ENCODE data around the gene PLA2G2C.
"Not testable (repeated sequence)": the region's sequence is repeated elsewhere in the genome, so short reads cannot be mapped to it uniquely, and the experiment has no call there.

The PLA2G2C gene, protein sequence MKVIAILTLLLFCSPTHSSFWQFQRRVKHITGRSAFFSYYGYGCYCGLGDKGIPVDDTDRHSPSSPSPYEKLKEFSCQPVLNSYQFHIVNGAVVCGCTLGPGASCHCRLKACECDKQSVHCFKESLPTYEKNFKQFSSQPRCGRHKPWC

DNA sequence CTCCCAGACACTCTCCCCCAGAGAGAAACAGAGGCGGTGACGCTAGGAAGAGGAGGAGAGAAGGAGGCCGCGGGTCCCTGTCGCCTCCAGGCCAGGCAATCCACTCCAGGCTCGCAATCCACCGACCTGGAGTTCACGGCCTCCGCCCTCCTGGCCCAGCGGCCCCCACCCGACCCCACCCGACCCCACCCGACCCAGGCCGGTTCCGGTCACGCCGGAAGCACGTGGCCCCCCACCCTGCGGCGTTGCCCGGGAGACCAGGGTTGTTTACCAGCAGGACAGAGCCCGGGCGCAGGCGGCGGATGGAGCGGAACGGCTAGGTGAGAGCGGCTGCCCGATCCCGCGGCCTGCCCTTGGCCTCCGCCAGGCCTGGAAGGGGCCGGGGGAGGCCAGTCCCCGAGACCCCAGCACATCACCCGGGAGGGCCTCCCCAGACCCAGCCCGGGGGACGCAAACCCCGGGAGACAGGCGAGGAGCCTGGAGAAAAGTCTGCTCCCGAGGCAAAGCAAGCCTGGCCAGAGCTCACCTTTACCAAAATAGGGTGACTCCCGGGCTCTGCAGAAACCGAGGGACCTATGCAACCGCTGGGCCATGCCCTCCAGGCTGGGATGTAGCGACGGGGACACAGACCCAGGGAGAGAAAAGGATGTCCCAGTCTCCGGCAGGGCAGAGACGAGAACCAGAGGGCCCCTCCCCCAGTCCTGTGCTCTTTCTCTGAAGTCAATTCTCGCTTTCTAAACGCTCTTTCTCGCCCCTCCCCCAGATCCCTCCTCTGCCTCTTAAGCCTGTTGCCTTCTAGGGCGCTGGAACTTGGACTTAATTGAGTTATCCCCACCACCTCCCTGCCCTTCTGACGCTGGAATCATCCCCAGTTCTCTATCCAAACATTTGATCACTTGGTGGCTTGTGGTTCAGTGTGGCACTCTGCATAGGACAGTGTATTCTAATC, at the start of gene PLA2G2C, which contains the start of gene UBXN10:
TSS of gene PLA2G2C (minus strand) at position 685 of the 949 bp plus-strand sequence. CDS start 9,155 bp downstream, outside the sequence.
TSS of gene UBXN10 (plus strand) at position 263 of the 949 bp plus-strand sequence. CDS start 4,466 bp downstream, outside the sequence.
- Histone ChIP-seq H3K4me3 (ENCODE audit: low read depth in 1 of 2, low read length in 2 of 2) (peak within 1 kb of the TSS; percentile 47 to 70), H3K27ac (ENCODE audit: low read depth, low read length) (peak within 1 kb of the TSS; percentile 92), H3K27me3 (ENCODE audit: control insufficient read depth in 1 of 2, insufficient read depth in 2 of 2, low read length in 2 of 2) (no peaks in the 10 kb centered on the region)

GRCh38 chr1:20234788-20235535, 48.6 kb upstream of the PLA2G2C start:
- H3K27ac ChIP-seq (ENCODE audit: low read depth, low read length): no peak overlapping the region
- H3K27me3 ChIP-seq (ENCODE audit: control insufficient read depth in 1 of 2, insufficient read depth in 2 of 2, low read length in 2 of 2): peaks cover 0 to 4% of the 10 kb centered on the region in 2 donors
- H3K9ac ChIP-seq (ENCODE audit: low read length): no peak overlapping the region

More for the DNA sequence above, at the start of gene PLA2G2C, which contains the start of gene UBXN10:
- no peaks in the 10 kb centered on the region for H3K9me3 ChIP-seq (ENCODE audit: low read length)
- peak within 1 kb of the TSS; percentile 70 for H3K9ac ChIP-seq (ENCODE audit: low read length)
- peaks cover 78% of the 10 kb centered on the region for H3K4me1 ChIP-seq (ENCODE audit: insufficient read depth, low read length)
- H3K36me3 ChIP-seq (ENCODE audit: insufficient read depth, low read length): peaks cover 4% of the 10 kb centered on the region

GRCh38 chr1:20233866-20234265, 47.5 kb upstream of the PLA2G2C start:
- no peaks in the 10 kb centered on the region for H3K4me1 ChIP-seq (ENCODE audit: insufficient read depth, low read length)
- peaks cover 0 to 4% of the 10 kb centered on the region in 2 donors for H3K27me3 ChIP-seq (ENCODE audit: control insufficient read depth in 1 of 2, insufficient read depth in 2 of 2, low read length in 2 of 2)
- no peak overlapping the region for H3K27ac ChIP-seq (ENCODE audit: low read depth, low read length)
- no peaks in the 10 kb centered on the region for H3K36me3 ChIP-seq (ENCODE audit: insufficient read depth, low read length)
- no peak overlapping the region for H3K4me3 ChIP-seq (ENCODE audit: low read depth in 1 of 2, low read length in 2 of 2)
- H3K9me3 ChIP-seq (ENCODE audit: low read length): no peaks in the 10 kb centered on the region
- H3K9ac ChIP-seq (ENCODE audit: low read length): no peak overlapping the region

More at GRCh38 chr1:20234788-20235535, 48.6 kb upstream of the PLA2G2C start:
- Histone ChIP-seq H3K4me3 (ENCODE audit: low read depth in 1 of 2, low read length in 2 of 2) (no peak overlapping the region), H3K36me3 (ENCODE audit: insufficient read depth, low read length) (no peaks in the 10 kb centered on the region), H3K4me1 (ENCODE audit: insufficient read depth, low read length) (no peaks in the 10 kb centered on the region), H3K9me3 (ENCODE audit: low read length) (no peaks in the 10 kb centered on the region)

- Histone ChIP-seq H3K27me3 (ENCODE audit: control insufficient read depth in 1 of 2, insufficient read depth in 2 of 2, low read length in 2 of 2) (peaks cover 0 to 4% of the 10 kb centered on the region in 2 donors), H3K9me3 (ENCODE audit: low read length) (no peaks in the 10 kb centered on the region), H3K36me3 (ENCODE audit: insufficient read depth, low read length) (no peaks in the 10 kb centered on the region), H3K9ac (ENCODE audit: low read length) (no peak overlapping the region), H3K27ac (ENCODE audit: low read depth, low read length) (no peak overlapping the region), H3K4me1 (ENCODE audit: insufficient read depth, low read length) (no peaks in the 10 kb centered on the region), H3K4me3 (ENCODE audit: low read depth in 1 of 2, low read length in 2 of 2) (no peak overlapping the region)
Observed at GRCh38 chr1:20233394-20233793, 47.1 kb upstream of the PLA2G2C start.

DNA sequence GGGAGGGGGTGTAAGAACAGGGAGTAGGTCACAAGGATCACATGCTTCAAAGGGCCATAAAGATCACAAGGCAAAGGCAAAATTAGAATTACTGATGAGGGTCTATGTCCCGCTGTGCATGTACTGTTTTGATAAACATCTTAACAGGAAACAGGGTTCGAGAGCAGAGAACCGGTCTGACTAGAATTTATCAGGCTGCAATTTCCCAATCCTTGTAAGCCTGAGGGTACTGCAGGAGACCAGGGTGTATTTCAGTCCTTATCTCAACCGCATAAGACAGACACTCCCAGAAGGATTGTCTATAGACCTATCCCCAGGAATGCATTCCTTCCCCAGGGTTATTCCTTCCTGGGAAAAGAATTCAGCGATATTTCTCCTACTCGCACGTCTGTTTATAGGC, 46.2 kb upstream of the PLA2G2C start:
- not testable (repeated sequence) for H3K9me3 ChIP-seq (ENCODE audit: low read length); H3K36me3 ChIP-seq (ENCODE audit: insufficient read depth, low read length); H3K4me3 ChIP-seq (ENCODE audit: low read depth in 1 of 2, low read length in 2 of 2); H3K9ac ChIP-seq (ENCODE audit: low read length); H3K27me3 ChIP-seq (ENCODE audit: control insufficient read depth in 1 of 2, insufficient read depth in 2 of 2, low read length in 2 of 2); H3K27ac ChIP-seq (ENCODE audit: low read depth, low read length); H3K4me1 ChIP-seq (ENCODE audit: insufficient read depth, low read length)

GRCh38 chr1:20229171-20229570, 42.9 kb upstream of the PLA2G2C start:
- no peaks in the 10 kb centered on the region for H3K36me3 ChIP-seq (ENCODE audit: insufficient read depth, low read length)
- no peaks in the 10 kb centered on the region for H3K4me1 ChIP-seq (ENCODE audit: insufficient read depth, low read length)
- no peak overlapping the region for H3K4me3 ChIP-seq (ENCODE audit: low read depth in 1 of 2, low read length in 2 of 2)
- no peaks in the 10 kb centered on the region for H3K9me3 ChIP-seq (ENCODE audit: low read length)
- no peak overlapping the region for H3K27ac ChIP-seq (ENCODE audit: low read depth, low read length)
- no peak overlapping the region for H3K9ac ChIP-seq (ENCODE audit: low read length)
- H3K27me3 ChIP-seq (ENCODE audit: control insufficient read depth in 1 of 2, insufficient read depth in 2 of 2, low read length in 2 of 2): no peaks in the 10 kb centered on the region

DNA sequence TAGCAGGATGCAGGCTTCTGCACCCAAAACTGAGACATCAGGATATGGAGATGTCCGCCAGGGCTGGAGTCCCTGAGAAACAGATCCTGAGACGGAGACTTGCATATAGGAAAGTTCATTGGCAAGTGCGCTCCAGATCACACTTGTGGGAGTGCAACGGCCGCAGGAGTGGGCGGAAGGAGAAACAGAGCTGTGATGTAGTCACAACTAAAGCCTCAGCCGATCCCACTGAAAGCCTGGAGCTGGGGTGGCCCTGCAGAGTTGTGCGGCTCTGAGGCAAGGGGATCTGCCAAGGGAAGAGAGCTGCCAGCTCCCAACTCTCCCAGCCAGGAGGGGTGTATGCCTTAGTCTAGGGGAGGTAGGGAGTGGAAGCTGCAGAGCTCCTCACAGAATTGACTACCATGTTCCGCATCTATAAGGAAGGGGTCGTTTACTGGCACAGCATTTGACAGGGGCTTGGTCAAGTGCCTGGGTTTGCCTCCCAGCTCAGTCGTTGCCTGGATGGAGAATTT, 42.1 kb upstream of the PLA2G2C start:
- H3K27ac ChIP-seq (ENCODE audit: low read depth, low read length): no peak overlapping the region
- no peak overlapping the region for H3K4me3 ChIP-seq (ENCODE audit: low read depth in 1 of 2, low read length in 2 of 2)
- no peaks in the 10 kb centered on the region for H3K27me3 ChIP-seq (ENCODE audit: control insufficient read depth in 1 of 2, insufficient read depth in 2 of 2, low read length in 2 of 2)
- H3K9me3 ChIP-seq (ENCODE audit: low read length): no peaks in the 10 kb centered on the region
- no peaks in the 10 kb centered on the region for H3K36me3 ChIP-seq (ENCODE audit: insufficient read depth, low read length)
- no peaks in the 10 kb centered on the region for H3K4me1 ChIP-seq (ENCODE audit: insufficient read depth, low read length)
- H3K9ac ChIP-seq (ENCODE audit: low read length): no peak overlapping the region

DNA sequence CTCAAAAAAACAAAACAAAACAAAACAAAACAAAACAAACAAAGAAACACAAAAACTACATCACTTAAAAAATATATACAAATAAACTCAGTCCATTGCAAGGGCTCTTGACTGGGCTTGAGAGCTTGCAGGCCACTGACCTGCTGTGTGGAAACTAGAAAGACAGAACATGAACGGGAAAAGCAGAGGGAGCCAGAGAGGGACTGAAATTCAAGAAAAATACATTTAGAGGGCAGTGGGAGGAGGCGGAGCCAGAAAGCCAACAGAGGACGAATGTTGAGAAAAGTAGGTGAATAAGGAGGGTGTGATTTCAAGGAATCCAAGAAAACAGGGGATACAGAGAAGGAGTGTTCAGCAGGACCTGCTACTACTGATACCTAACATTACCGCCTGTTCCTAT, 41.4 kb upstream of the PLA2G2C start:
- Histone ChIP-seq H3K27me3 (ENCODE audit: control insufficient read depth in 1 of 2, insufficient read depth in 2 of 2, low read length in 2 of 2) (no peaks in the 10 kb centered on the region), H3K4me3 (ENCODE audit: low read depth in 1 of 2, low read length in 2 of 2) (no peak overlapping the region), H3K36me3 (ENCODE audit: insufficient read depth, low read length) (no peaks in the 10 kb centered on the region), H3K9me3 (ENCODE audit: low read length) (no peaks in the 10 kb centered on the region), H3K9ac (ENCODE audit: low read length) (no peak overlapping the region), H3K4me1 (ENCODE audit: insufficient read depth, low read length) (no peaks in the 10 kb centered on the region), H3K27ac (ENCODE audit: low read depth, low read length) (no peak overlapping the region)

DNA sequence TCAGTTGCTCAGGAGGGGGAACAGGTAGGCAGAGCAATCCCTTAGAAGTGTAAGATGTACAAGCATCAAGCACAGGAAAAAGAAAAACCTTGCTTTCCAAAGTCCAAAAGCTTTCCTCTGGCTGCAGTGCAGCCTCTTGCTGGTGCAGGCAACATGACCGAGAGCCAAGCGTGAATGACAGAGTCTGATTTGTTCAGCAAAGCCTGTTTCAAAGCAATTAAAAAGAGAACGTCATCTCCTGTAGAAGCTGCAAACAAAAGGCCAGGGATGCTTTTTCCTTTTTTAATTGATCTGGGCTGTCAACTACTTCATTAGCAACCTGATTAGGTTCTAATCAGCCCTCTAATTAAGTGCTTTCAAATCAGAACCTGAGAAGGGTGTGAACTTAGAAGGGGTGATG, 38.2 kb upstream of the PLA2G2C start:
- H3K9ac ChIP-seq (ENCODE audit: low read length): no peak overlapping the region
- no peak overlapping the region for H3K27ac ChIP-seq (ENCODE audit: low read depth, low read length)
- H3K27me3 ChIP-seq (ENCODE audit: control insufficient read depth in 1 of 2, insufficient read depth in 2 of 2, low read length in 2 of 2): no peaks in the 10 kb centered on the region
- no peaks in the 10 kb centered on the region for H3K36me3 ChIP-seq (ENCODE audit: insufficient read depth, low read length)
- no peak overlapping the region for H3K4me3 ChIP-seq (ENCODE audit: low read depth in 1 of 2, low read length in 2 of 2)
- no peaks in the 10 kb centered on the region for H3K9me3 ChIP-seq (ENCODE audit: low read length)
- no peaks in the 10 kb centered on the region for H3K4me1 ChIP-seq (ENCODE audit: insufficient read depth, low read length)

GRCh38 chr1:20223551-20224419, 37.5 kb upstream of the PLA2G2C start:
- no peak overlapping the region for H3K4me3 ChIP-seq (ENCODE audit: low read depth in 1 of 2, low read length in 2 of 2)
- H3K27ac ChIP-seq (ENCODE audit: low read depth, low read length): no peak overlapping the region
- no peaks in the 10 kb centered on the region for H3K9me3 ChIP-seq (ENCODE audit: low read length)
- no peaks in the 10 kb centered on the region for H3K36me3 ChIP-seq (ENCODE audit: insufficient read depth, low read length)
- no peak overlapping the region for H3K9ac ChIP-seq (ENCODE audit: low read length)
- H3K4me1 ChIP-seq (ENCODE audit: insufficient read depth, low read length): no peaks in the 10 kb centered on the region
- H3K27me3 ChIP-seq (ENCODE audit: control insufficient read depth in 1 of 2, insufficient read depth in 2 of 2, low read length in 2 of 2): no peaks in the 10 kb centered on the region

All from muscle layer of colon (tissue), 2 donors.